AG08396 (cell line): ENCODE results near the gene SUSD3.
"Not testable (repeated sequence)": the region's sequence is repeated elsewhere in the genome, so short reads cannot be mapped to it uniquely, and the experiment has no call there.

Experiments used
- DNase-seq: peaks from one replicate; pipeline ENCODE4 v3.0.0; 2012; ENCODE audit warnings: low spot score, mixed read lengths

SUSD3 gene

DNA sequence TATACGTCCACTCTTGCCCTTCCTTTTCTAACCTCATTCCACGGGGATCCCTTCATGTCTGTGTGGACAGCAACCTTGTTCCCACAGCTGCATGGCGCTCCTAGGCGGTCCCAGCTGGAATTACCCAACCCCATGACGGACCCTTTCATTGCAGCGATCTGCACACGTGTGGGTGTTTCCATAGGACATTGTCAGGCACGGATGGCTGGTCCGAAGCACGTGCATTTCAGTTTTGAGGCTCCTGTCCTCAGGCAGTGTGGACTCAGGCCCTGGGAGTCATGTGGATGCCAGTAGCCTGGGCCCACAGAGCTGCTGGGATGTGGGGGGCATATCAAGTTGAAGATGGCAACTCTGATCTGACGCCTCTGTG lies 52.5 kb downstream of the SUSD3 start:
- no peak for DNase-seq

GRCh38 chr9:93111371-93112115 lies 53.0 kb downstream of the SUSD3 start:
- DNase-seq: no peak

GRCh38 chr9:93112116-93112863 lies 53.8 kb downstream of the SUSD3 start:
- DNase-seq: no peak

DNA sequence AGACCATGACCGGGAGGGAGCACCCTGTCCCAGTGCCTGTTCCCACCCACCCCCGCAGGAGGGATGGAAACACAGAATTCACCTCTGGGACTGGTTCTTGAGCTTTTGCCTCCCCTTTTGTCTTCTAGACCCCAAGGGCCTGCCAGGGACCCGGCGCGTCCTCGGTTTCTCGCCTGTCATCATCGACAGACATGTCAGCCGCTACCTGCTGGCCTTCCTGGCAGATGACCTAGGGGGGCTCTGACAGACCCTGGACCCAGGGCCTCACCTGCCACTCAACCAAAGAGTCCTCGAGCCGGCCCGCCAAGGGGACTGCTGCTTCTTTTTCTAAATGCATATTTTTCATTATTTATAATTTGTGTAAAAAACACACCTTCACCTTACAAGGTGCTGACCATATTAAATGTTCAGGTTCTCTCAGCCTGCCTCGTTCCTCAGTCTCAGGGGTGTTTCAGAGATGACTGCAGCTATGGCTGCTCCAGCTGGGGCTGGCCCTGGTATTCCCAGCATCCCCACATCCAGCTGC lies 54.4 kb downstream of the SUSD3 start:
- DNase-seq: no peak

GRCh38 chr9:93114169-93114983 lies 55.9 kb downstream of the SUSD3 start:
- no peak for DNase-seq

DNA sequence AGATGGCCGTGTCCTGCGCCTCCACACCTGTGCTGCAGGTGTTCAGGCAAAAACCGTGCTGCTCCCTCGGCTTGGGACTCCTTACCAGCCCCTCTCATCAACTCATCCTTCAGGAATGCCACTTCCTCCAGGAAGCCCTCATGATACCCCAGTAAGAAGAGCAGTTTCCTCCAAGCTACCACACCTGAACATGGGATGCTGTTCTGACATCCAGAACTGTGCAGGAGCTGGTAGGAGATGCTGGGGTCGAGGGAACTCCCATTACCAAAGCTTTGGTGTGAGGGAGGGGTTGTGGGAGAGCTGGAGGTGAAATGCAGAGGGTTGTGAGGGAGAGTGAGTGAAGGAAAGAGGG lies 56.5 kb downstream of the SUSD3 start:
- DNase-seq: no peak

DNA sequence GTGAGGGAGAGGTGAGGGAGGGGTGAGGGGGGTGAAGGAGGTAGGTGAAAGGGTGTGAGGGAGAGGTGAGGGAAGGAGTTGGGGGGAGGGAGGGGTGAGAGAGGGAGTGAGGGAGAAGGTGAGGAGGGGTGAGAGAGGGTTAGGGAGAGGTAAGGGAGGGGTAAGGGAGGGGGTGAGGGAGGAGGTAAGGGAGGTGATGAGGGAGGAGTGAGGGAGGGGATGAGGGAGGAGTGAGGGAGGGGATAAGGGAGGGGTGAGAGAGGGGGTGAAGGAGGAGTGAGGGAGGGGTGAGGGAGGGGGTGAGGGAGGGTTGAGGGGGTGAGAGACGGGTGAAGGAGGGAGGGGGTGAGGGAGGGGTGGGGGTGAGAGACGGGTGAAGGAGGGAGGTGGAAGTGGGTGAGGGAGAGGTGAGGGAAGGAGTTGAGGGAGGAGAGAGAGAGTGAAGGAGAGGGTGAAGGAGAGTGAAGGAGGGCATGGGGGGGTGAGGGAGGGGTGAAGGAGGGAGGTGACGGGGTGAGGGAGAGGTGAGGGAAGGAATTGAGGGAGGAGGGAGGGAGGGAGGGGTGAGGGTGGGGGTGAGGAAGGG lies 57.1 kb downstream of the SUSD3 start:
- DNase-seq: no peak

DNA sequence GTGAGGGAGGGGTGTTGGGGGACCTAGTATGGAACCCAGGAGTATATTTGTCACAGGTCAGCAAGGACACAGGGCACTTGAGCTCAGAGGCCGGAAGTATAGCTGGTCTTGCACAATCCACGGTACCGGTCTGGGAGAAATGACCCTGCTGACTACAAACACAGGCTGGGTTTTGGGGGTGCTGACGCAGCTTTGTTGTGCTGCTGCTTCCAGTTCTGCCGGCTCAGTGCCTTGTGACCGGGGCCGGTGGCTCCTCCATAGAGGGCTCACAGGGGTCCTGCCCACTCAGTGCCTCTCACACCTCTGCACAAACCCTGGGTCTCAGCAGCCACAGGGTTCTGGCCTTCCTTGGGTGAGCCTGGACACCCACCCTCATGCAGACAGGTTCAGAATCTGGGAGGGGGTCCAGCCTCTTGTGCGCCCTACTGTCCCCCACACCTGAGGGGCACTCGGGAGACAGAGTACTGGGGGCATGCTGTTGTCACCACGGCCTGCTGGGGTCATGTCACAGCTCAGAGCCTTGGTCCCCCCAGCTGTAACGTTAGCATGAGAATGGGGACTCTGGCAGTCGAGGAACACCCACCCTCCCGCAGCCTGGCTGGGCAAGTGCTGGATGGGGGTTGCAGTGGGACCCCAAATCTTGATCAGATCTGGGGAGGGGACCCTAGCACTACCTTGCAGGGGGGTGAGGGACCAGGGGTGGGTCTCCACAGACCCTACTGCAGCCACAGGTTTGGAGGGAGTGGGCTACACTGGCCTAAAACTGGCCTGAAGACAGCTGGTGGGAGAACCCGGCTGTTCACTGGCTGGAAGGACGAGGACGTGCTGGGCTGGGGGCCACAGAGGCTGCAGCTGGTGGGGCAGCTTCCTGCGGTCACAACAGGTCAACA lies 57.8 kb downstream of the SUSD3 start:
- peak; percentile 70 for DNase-seq

- DNase-seq: not testable (repeated sequence)
These were observed 59.0 kb downstream of the SUSD3 start for GRCh38 chr9:93117521-93117920.

DNA sequence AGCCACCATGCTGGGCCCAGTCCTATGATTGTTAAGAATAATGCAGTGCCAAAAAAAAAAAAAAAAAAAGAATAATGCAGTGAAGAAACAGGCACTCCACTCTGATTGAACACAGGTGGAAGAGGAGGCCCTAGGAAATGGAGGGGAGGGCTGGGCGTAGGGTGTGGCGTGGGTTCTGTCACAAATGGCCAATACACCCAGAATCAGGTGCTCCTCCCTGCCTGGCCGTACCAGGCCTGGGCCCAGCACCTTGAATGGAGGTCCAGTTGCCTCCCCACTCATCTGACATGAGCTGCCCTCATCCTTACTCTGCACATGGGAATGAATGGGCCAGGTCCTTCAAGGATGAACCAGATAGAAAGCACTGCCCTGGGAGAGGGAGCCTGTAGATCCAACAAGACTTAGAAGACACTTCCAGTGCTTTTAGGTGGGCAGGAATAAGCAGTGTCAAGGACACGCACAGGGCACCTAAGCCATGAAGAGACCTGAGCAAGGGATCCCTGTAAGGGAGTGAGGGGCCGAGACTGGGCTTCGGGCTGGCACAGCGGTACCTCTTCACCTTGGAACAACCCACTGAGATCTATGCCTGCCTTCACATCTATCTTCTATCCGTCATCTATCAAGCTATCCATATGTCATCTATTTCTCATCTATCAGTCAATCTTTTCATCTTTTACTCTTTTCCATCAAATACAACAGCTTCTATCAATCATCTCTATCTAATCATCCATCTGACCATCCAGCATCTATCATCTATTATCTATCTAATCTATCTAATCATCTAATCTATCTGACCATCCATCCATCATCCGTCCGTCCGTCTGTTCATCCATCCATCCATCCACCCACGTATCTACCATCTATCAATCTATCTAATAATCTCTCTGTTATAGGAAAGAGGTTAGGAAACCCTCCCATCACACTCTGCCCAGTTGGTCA lies 59.7 kb downstream of the SUSD3 start:
- DNase-seq: no peak

DNA sequence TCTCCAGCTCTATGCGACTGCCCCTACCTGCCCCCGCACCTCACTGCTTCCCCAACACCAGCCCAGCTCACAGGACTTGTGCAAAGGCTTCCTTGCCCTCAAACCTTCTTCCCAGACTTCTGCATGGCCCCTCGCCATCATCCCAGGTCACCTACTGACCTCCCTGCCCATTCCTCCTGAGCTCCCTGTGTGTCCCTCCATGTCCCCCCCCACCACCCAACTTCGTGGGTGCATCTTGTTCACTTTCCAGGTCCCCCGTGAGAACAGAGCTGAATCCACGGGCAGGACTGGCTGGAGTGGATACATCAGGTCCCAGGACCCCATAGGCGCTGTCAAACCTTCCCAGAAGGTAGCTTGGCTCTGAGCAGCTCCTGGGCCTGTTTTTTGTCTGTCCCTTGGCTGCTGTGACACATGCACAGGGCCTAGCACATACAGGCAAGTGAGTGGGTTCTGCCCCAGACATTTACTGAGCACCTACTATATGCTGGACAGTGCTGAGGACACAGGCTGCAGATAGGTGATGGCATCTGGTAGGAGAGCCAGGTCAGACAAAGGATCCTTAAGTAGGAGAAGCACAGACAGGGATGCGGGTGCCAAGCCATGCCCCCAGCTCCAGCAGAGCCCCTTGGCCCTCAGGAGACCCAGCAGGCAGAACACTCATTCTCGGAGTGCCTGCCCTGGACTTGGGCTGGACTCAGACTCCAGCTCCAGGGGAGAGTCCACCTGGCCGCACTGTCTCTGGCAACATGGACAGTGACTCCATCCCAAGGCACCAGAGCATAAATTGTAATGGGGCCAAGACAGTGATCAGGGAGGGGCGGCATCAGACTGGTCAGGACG lies 60.6 kb downstream of the SUSD3 start:
- DNase-seq: no peak

- no peak for DNase-seq
These were observed 61.1 kb downstream of the SUSD3 start for GRCh38 chr9:93119703-93119952.

DNA sequence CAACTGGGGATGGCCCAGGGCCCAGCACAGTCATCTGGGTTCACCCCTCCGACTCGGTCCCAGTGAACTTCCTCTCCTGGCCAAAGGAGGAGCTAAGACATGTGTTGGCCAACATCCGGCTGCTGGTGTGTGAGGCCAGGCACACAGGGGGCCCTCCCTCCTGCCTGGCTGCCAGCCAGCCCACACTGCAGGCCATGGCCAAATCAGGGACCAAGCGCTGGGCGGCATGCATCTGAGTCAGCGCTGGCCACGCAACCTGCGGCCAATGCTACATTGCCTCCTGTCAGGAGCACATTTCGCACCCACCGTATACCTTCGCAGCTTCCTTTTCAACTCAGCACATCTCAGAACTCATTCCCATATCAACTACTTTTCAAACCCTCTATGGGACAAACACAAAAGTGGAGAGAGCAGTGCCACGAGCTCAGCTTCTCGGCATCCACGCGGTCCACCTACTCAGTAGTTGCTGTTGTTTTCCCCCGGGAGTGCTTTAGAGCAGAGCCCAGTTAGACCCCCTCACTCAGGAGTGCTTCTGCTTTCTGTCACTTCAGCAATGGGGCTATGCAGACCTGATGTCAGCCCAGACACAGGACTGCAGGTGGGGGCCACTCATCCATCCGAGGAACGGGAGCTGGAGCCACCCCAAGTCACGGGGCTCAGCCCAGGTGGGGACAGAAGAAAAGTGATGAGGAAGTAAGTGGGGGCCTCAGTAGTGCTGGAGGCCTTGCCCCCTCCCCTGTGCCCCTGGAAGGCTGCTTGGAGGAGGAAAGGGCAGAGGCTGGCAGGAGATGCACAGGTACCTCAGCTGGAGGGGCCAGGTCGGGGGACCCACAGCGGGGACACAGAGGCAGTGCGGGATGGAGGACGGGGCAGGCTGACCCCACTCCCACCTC lies 61.7 kb downstream of the SUSD3 start:
- peak; percentile 94 for DNase-seq

- DNase-seq: no peak
These were observed 62.4 kb downstream of the SUSD3 start for GRCh38 chr9:93120846-93121315.

GRCh38 chr9:93121316-93122241 lies 63.1 kb downstream of the SUSD3 start:
- DNase-seq: no peak

DNA sequence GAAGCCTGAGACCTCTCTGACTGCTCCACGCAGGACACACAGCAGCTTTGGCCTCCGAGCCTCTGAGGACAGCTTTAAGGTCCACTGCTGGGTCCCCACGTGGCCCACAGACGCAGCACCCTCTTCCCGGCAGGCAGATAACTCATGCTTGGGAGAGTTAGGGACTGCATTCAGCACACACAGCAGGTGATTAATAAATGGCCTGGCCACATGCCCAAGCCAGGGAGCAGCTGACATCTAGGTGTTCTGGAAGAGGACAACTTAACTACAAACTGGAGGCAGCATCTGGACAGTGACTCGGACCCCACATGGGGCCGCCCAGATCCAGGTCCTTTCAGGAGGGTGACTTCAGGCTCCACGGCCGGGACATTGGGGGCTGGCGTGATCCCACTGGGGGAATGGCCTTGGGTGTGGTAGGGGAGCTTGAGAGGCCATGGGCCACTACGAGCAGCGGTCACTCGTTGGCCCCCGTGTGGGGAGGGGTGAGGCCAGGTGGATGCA lies 64.3 kb downstream of the SUSD3 start:
- DNase-seq: no peak
